ENCODE data around the gene SIRT5. TPM values are rescaled to one million over a fixed set of nuclear protein-coding genes. Genes with fewer than 3 reads are reported as not detected.

The SIRT5 gene
- total RNA-seq, 1 donor from 2014 or later, result 7.1 TPM

DNA sequence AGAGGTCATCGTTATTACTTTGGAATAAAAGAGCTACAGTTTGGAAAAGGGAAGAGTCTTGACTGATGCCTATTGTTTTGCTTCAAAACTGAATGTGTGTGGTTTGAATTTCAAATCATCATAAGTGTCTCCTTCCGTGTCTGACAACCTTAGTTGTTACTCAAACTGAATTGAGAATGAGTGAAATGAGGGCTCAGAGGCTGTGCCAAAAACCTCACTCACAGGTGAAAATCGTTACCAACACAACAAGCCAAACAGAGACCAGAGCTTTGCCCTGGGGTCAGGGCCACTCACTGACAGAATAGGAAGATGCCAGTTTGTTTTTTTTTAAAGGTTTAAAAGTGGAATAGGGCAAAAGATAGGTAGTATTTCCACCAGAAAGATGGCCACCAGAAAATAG, 15.2 kb upstream of the SIRT5 start:
- no peak for TF ChIP-seq POLR2A (IDR thresholded peaks at IDR 0.05)
- TF ChIP-seq, protein P1, sequence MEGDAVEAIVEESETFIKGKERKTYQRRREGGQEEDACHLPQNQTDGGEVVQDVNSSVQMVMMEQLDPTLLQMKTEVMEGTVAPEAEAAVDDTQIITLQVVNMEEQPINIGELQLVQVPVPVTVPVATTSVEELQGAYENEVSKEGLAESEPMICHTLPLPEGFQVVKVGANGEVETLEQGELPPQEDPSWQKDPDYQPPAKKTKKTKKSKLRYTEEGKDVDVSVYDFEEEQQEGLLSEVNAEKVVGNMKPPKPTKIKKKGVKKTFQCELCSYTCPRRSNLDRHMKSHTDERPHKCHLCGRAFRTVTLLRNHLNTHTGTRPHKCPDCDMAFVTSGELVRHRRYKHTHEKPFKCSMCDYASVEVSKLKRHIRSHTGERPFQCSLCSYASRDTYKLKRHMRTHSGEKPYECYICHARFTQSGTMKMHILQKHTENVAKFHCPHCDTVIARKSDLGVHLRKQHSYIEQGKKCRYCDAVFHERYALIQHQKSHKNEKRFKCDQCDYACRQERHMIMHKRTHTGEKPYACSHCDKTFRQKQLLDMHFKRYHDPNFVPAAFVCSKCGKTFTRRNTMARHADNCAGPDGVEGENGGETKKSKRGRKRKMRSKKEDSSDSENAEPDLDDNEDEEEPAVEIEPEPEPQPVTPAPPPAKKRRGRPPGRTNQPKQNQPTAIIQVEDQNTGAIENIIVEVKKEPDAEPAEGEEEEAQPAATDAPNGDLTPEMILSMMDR (IDR thresholded peaks at IDR 0.05), result no peak
- TF ChIP-seq POLR2AphosphoS5 (IDR thresholded peaks at IDR 0.05; ENCODE audit: insufficient read depth in 1 of 2, low read depth in 1 of 2), result no peak
- no peaks in the 10 kb centered on the region for H3K36me3 ChIP-seq
- no peak overlapping the region for H3K27ac ChIP-seq
- H3K27me3 ChIP-seq, result no peaks in the 10 kb centered on the region
- no peaks in the 10 kb centered on the region for H3K4me1 ChIP-seq
- no peak overlapping the region for H3K4me3 ChIP-seq
- DNase-seq (ENCODE audit: extremely low spot score in 2 of 2), result no peak
- intact Hi-C loops (cut with DNase I), result no loop called here
- no peaks in the 10 kb centered on the region for H3K9me3 ChIP-seq

DNA sequence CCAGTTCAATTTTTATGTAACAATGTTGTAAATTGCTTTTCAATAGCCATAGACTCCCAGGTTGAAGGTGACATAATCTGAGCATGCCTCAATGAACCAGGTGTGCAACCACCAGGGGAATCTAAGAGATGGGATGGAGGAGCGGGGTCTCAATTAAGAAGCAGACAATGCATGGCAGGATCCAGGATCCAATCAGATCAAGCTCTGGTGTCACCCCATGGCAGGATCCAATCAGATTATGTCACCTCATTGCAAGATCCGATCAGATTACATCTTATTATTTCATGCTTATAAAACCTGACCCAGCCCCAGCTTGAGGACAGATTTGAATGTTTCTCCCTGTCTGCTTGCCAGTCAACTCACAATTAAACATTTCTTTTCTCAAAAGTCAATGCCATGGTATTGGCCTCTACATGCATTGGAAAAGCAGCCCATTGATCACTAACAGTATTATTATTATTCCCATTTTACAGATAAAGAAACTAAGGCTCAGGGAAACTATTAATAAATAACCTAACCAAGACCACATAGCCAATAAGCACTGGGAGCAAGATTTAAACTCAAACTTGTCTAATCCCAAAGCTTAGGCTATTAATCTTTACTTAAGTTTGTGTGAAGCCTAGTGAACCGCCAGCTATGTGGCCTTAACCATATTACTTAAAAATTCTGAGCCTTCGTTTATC, 14.3 kb upstream of the SIRT5 start:
- Histone ChIP-seq H3K27ac (no peak overlapping the region), H3K9me3 (no peaks in the 10 kb centered on the region), H3K27me3 (no peaks in the 10 kb centered on the region), H3K4me1 (no peaks in the 10 kb centered on the region), H3K4me3 (no peak overlapping the region), H3K36me3 (no peaks in the 10 kb centered on the region)
- intact Hi-C loops (cut with DNase I), result no loop called here
- TF ChIP-seq, protein P1 (IDR thresholded peaks at IDR 0.05), result no peak
- TF ChIP-seq POLR2AphosphoS5 (IDR thresholded peaks at IDR 0.05; ENCODE audit: insufficient read depth in 1 of 2, low read depth in 1 of 2), result no peak
- TF ChIP-seq POLR2A (IDR thresholded peaks at IDR 0.05), result no peak
- no peak for DNase-seq (ENCODE audit: extremely low spot score in 2 of 2)

DNA sequence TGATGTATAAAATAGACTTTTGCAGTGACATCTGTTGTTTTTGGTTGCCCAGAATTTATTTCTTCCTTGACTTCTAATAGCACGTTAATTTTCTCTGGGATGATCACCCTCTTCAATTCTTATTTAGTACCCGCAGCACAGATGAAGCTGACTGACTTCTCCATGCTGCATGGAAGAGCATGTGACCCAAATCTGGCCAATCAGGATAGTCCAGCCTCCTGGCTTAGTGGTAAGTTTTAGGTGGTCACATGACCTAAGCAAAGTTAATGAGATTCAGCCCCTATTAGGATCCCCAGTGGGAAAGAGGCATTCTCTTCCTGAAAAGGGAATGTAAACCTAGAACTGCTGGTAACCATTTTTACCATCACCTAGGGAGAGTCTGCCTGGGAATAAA, 13.8 kb upstream of the SIRT5 start:
- no peak overlapping the region for H3K27ac ChIP-seq
- no peak for DNase-seq (ENCODE audit: extremely low spot score in 2 of 2)
- intact Hi-C loops (cut with DNase I), result no loop called here
- no peaks in the 10 kb centered on the region for H3K27me3 ChIP-seq
- H3K36me3 ChIP-seq, result no peaks in the 10 kb centered on the region
- H3K9me3 ChIP-seq, result no peaks in the 10 kb centered on the region
- no peak overlapping the region for H3K4me3 ChIP-seq
- TF ChIP-seq, protein P1 (IDR thresholded peaks at IDR 0.05), result no peak
- H3K4me1 ChIP-seq, result no peaks in the 10 kb centered on the region

DNA sequence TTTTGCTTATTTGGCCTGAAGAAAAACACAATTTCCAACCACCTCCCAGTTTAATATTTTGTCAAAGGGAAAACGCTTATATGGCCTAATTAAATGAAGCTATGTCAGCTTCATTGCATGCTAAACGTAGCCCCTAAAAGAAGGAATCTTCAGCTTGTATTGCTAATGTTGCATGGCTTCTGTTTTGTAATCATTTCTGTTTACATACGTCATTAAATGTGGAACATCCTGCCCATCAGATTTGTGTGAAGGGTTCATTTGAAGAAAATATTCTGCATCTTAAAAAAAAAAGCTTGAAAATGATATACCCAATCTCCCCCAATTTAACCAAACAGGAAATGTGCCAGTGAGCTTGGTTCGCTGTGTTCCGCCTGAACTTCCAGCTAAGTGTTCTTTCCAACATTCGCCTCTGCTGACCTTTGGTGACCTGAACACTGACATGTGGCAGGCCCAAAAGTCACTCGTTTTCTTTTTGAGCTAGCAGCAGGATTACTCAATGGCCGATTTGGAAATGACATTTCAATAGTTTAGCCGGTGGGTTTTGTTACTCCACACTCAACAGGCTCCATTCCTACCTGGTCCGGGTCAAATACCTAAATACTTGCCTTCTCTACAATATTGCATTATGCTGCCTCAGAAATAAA, 12.7 kb upstream of the SIRT5 start:
- intact Hi-C loops (cut with DNase I), result no loop called here
- Histone ChIP-seq H3K27me3 (no peaks in the 10 kb centered on the region), H3K4me3 (no peak overlapping the region), H3K27ac (no peak overlapping the region), H3K36me3 (no peaks in the 10 kb centered on the region), H3K9me3 (no peaks in the 10 kb centered on the region), H3K4me1 (no peaks in the 10 kb centered on the region)
- DNase-seq (ENCODE audit: extremely low spot score in 2 of 2), result no peak
- TF ChIP-seq POLR2A (IDR thresholded peaks at IDR 0.05) (no peak), POLR2AphosphoS5 (IDR thresholded peaks at IDR 0.05; ENCODE audit: insufficient read depth in 1 of 2, low read depth in 1 of 2) (no peak)
- TF ChIP-seq, protein P1 (IDR thresholded peaks at IDR 0.05), result no peak

DNA sequence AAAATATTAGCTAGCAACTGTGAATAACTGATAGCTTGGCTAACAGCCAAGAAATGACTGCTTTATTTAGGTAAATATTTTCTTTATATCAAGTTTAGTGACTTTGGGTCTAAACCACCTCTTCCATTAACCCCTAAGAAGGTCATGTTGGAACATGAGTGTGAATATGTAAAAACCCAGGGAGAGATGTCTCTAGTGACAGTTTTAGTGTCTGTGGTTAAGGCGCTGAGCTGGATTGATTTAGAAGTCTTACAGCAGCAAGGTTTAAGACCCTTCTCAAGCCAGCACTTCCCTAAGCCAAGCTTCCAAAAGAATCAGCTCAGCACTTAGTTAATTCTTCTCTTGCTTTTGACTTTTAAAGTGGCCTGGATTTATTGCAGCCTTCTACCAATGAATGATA, 11.4 kb upstream of the SIRT5 start:
- Histone ChIP-seq H3K27me3 (no peaks in the 10 kb centered on the region), H3K4me1 (no peaks in the 10 kb centered on the region), H3K4me3 (no peak overlapping the region), H3K27ac (no peak overlapping the region), H3K9me3 (no peaks in the 10 kb centered on the region), H3K36me3 (no peaks in the 10 kb centered on the region)
- no peak for TF ChIP-seq POLR2AphosphoS5 (IDR thresholded peaks at IDR 0.05; ENCODE audit: insufficient read depth in 1 of 2, low read depth in 1 of 2)
- TF ChIP-seq, protein P1 (IDR thresholded peaks at IDR 0.05), result no peak
- intact Hi-C loops (cut with DNase I), result no loop called here
- no peak for DNase-seq (ENCODE audit: extremely low spot score in 2 of 2)

Data from vagina (tissue), 2 donors.